ENCODE measurements around the gene EBF3. TPM values are rescaled to one million over a fixed set of nuclear protein-coding genes. Genes with fewer than 3 reads are reported as not detected.

The EBF3 gene
- total RNA-seq, 1 donor from 2014 or later, result 0.15 TPM

- Histone ChIP-seq H3K9ac (no peak overlapping the region), H3K4me1 (peaks cover 34% of the 10 kb centered on the region), H3K36me3 (no peaks in the 10 kb centered on the region), H3F3A (ENCODE audit: low read depth) (peaks cover 39% of the 10 kb centered on the region), H4K20me1 (ENCODE audit: low read depth) (peaks cover 84% of the 10 kb centered on the region), H3K9me3 (ENCODE audit: low read depth) (no peaks in the 10 kb centered on the region), H3K79me2 (ENCODE audit: low read depth) (no peaks in the 10 kb centered on the region), H3K4me3 (peak overlapping the region; percentile 15), H3K27me3 (peaks cover 100% of the 10 kb centered on the region), H3K27ac (no peak overlapping the region), H2AFZ (replicated peaks) (no peak overlapping the region), H3K4me2 (peak overlapping the region; percentile 73)
- peak; percentile 64 for DNase-seq (ENCODE audit: low spot score)
- Mint-ChIP-seq H3K27me3 (ENCODE audit: insufficient read depth, low read depth) (peaks cover 70% of the 10 kb centered on the region), H3K9me3 (no peaks in the 10 kb centered on the region), H3K4me1 (peaks cover 27% of the 10 kb centered on the region), H3K4me3 (peak overlapping the region; percentile 52), H3K36me3 (no peaks in the 10 kb centered on the region), H3K27ac (no peak overlapping the region)
- TF ChIP-seq EZH2 (IDR thresholded peaks at IDR 0.05), result no peak
- TF ChIP-seq CTCF (IDR thresholded peaks at IDR 0.05), result peak; percentile 3
- no peak for TF ChIP-seq EZH2phosphoT487 (IDR thresholded peaks at IDR 0.05)
Observed at GRCh38 chr10:129969184-129969910, 5.3 kb upstream of the EBF3 start.

GRCh38 chr10:129968853-129969183 is 4.7 kb upstream of the EBF3 start:
- Mint-ChIP-seq H3K9me3 (no peaks in the 10 kb centered on the region), H3K27ac (no peak overlapping the region), H3K4me3 (no peak overlapping the region), H3K36me3 (no peaks in the 10 kb centered on the region), H3K27me3 (ENCODE audit: insufficient read depth, low read depth) (peaks cover 65% of the 10 kb centered on the region), H3K4me1 (peaks cover 27% of the 10 kb centered on the region)
- Histone ChIP-seq H2AFZ (replicated peaks) (no peak overlapping the region), H3K9me3 (ENCODE audit: low read depth) (no peaks in the 10 kb centered on the region), H3K79me2 (ENCODE audit: low read depth) (no peaks in the 10 kb centered on the region), H3K27me3 (peaks cover 98% of the 10 kb centered on the region), H3K27ac (no peak overlapping the region), H3K4me2 (peak overlapping the region; percentile 73), H3F3A (ENCODE audit: low read depth) (peaks cover 42% of the 10 kb centered on the region), H4K20me1 (ENCODE audit: low read depth) (peaks cover 84% of the 10 kb centered on the region), H3K36me3 (no peaks in the 10 kb centered on the region), H3K4me3 (peak overlapping the region; percentile 15), H3K4me1 (peaks cover 34% of the 10 kb centered on the region), H3K9ac (no peak overlapping the region)
- DNase-seq (ENCODE audit: low spot score), result peak; percentile 89
- TF ChIP-seq CTCF (IDR thresholded peaks at IDR 0.05) (peak; percentile 74), EZH2 (IDR thresholded peaks at IDR 0.05) (no peak)

- peak; percentile 53 for DNase-seq (ENCODE audit: low spot score)
Observed at GRCh38 chr10:129968020-129968852, 4.2 kb upstream of the EBF3 start.

More at GRCh38 chr10:129968020-129968852, 4.2 kb upstream of the EBF3 start:
- peaks cover 59% of the 10 kb centered on the region for H3K27me3 Mint-ChIP-seq (ENCODE audit: insufficient read depth, low read depth)
- H3K36me3 Mint-ChIP-seq, result no peaks in the 10 kb centered on the region
- Histone ChIP-seq H4K20me1 (ENCODE audit: low read depth) (peaks cover 80% of the 10 kb centered on the region), H3K79me2 (ENCODE audit: low read depth) (no peaks in the 10 kb centered on the region), H2AFZ (replicated peaks) (no peak overlapping the region), H3K4me3 (peak overlapping the region; percentile 4), H3K9me3 (ENCODE audit: low read depth) (no peaks in the 10 kb centered on the region), H3K4me1 (peaks cover 35% of the 10 kb centered on the region), H3K36me3 (no peaks in the 10 kb centered on the region), H3K27ac (no peak overlapping the region), H3K4me2 (peak overlapping the region; percentile 73), H3F3A (ENCODE audit: low read depth) (peaks cover 47% of the 10 kb centered on the region), H3K27me3 (peaks cover 98% of the 10 kb centered on the region), H3K9ac (no peak overlapping the region)
- peaks cover 27% of the 10 kb centered on the region for H3K4me1 Mint-ChIP-seq
- H3K4me3 Mint-ChIP-seq, result peak overlapping the region; percentile 15
- H3K9me3 Mint-ChIP-seq, result no peaks in the 10 kb centered on the region
- H3K27ac Mint-ChIP-seq, result no peak overlapping the region
- TF ChIP-seq EZH2 (IDR thresholded peaks at IDR 0.05) (peak; percentile 92), EZH2phosphoT487 (IDR thresholded peaks at IDR 0.05) (peak; percentile 91), CTCF (IDR thresholded peaks at IDR 0.05) (no peak)
